ENCODE data around the gene DHRSX.

DNA sequence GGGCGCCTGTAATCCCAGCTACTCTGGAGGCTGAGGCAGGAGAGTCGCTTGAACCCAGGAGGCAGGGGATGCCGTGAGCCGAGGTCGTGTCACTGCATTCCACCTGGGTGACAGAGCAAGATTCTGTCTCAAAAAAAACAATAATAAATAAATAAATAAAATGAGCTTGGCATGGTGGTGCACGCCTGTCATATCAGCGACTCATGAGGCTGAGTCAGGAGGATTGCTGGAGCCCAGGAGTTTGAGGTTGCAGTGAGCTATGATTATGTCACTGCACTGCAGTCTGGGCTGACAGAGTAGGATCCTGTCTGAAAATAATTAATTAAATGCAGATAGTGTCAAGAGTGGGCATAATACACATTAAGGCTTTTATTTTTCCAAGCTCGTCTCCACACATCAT lies 77.5 kb downstream of the DHRSX start:
- TF ChIP-seq, protein P1, sequence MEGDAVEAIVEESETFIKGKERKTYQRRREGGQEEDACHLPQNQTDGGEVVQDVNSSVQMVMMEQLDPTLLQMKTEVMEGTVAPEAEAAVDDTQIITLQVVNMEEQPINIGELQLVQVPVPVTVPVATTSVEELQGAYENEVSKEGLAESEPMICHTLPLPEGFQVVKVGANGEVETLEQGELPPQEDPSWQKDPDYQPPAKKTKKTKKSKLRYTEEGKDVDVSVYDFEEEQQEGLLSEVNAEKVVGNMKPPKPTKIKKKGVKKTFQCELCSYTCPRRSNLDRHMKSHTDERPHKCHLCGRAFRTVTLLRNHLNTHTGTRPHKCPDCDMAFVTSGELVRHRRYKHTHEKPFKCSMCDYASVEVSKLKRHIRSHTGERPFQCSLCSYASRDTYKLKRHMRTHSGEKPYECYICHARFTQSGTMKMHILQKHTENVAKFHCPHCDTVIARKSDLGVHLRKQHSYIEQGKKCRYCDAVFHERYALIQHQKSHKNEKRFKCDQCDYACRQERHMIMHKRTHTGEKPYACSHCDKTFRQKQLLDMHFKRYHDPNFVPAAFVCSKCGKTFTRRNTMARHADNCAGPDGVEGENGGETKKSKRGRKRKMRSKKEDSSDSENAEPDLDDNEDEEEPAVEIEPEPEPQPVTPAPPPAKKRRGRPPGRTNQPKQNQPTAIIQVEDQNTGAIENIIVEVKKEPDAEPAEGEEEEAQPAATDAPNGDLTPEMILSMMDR (IDR thresholded peaks at IDR 0.05) = no peak
- TF ChIP-seq EP300 (IDR thresholded peaks at IDR 0.05) = no peak
